Upper lobe of left lung (tissue), 4 donors: ENCODE data around the gene AGAP1.

Experiments
- EP300 ChIP-seq, 4 donors: sonication (generic); formaldehyde crosslinking; IDR thresholded peaks; one replicate each; pipeline ENCODE4 v1.5.1; 2017; ENCODE audit warnings: antibody characterized with exemption in 4 of 4, control low read depth in 2 of 4
- POLR2A ChIP-seq, 4 donors: fragments of 450-650 bp; IDR thresholded peaks; one replicate each; pipeline ENCODE4 v1.5.1; 2016 to 2017; ENCODE audit warnings: antibody characterized with exemption in 4 of 4, mild to moderate bottlenecking in 2 of 4
- POLR2AphosphoS5 ChIP-seq, 2 donors: sonication (generic); formaldehyde crosslinking; IDR thresholded peaks; one replicate each; pipeline ENCODE4 v1.5.1; 2017; ENCODE audit warnings: antibody characterized with exemption in 2 of 2
- TF ChIP-seq, protein P1 (sequence below), 6 experiments: fragments of 450-650 bp in 4 of 6; fragments of 200-600 bp in 2 of 6; sonication (generic) in 2 of 6; IDR thresholded peaks; one replicate each; pipeline ENCODE4 v1.5.1; 2016 to 2019; ENCODE audit warnings: antibody characterized with exemption in 6 of 6

DNA sequence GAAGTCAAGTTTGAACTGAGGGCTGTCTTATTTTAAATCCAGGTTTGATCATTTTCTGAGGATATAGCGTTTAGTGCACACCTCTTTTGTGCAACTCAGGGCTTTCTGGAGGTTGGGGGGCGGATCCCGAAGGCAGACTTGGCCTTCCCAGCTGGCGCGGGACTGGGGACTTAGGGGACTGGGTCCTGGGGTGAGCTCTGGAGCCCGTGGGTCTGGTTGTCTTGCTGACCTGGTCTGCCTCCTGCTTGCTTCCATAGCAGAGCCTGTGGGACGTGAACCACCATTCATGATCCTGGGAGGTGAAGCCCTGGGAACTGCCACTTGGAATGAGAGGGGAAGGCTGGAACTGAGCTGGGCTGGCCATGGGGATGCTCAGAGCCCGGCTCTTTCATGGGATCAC lies 63.1 kb downstream of the AGAP1 start:
- TF ChIP-seq POLR2AphosphoS5 (IDR thresholded peaks at IDR 0.05) (no peak), EP300 (IDR thresholded peaks at IDR 0.05) (no peak), POLR2A (IDR thresholded peaks at IDR 0.05) (no peak)
- TF ChIP-seq, protein P1, sequence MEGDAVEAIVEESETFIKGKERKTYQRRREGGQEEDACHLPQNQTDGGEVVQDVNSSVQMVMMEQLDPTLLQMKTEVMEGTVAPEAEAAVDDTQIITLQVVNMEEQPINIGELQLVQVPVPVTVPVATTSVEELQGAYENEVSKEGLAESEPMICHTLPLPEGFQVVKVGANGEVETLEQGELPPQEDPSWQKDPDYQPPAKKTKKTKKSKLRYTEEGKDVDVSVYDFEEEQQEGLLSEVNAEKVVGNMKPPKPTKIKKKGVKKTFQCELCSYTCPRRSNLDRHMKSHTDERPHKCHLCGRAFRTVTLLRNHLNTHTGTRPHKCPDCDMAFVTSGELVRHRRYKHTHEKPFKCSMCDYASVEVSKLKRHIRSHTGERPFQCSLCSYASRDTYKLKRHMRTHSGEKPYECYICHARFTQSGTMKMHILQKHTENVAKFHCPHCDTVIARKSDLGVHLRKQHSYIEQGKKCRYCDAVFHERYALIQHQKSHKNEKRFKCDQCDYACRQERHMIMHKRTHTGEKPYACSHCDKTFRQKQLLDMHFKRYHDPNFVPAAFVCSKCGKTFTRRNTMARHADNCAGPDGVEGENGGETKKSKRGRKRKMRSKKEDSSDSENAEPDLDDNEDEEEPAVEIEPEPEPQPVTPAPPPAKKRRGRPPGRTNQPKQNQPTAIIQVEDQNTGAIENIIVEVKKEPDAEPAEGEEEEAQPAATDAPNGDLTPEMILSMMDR (IDR thresholded peaks at IDR 0.05), result no peak
